Loucy (cell line): Measurements from ENCODE around the gene NREP.

Experiments used
- H2AFZ ChIP-seq: fragments of 200-600 bp; sonication (generic); 2 replicates; pipeline ENCODE4 v1.6.0; 2016; ENCODE audit warnings: antibody characterized with exemption, mild to moderate bottlenecking, low read length, moderate library complexity
- H3F3A ChIP-seq: fragments of 200-600 bp; 2 replicates; pipeline ENCODE4 v1.6.0; 2016; ENCODE audit warnings: antibody characterized with exemption, low read depth, mild to moderate bottlenecking
- H3K27me3 ChIP-seq: fragments of 200-600 bp; sonication (generic); 2 replicates; pipeline ENCODE4 v1.6.1; 2014; ENCODE audit warnings: low read length, mild to moderate bottlenecking; ENCODE audit not compliant: insufficient read depth, poor library complexity, severe bottlenecking
- H3K36me3 ChIP-seq: fragments of 200-600 bp; sonication (generic); 2 replicates; pipeline ENCODE4 v1.6.1; 2016; ENCODE audit warnings: low read length; ENCODE audit not compliant: insufficient read depth
- H3K4me1 ChIP-seq: fragments of 200-600 bp; sonication (generic); 2 replicates; pipeline ENCODE4 v1.5.1; 2014; ENCODE audit warnings: low read length, mild to moderate bottlenecking; ENCODE audit not compliant: insufficient read depth, poor library complexity, severe bottlenecking
- H3K4me2 ChIP-seq: fragments of 200-600 bp; sonication (generic); 2 replicates; pipeline ENCODE4 v1.6.0; 2014; ENCODE audit warnings: antibody characterized with exemption, low read length, low read depth, mild to moderate bottlenecking; ENCODE audit not compliant: poor library complexity, severe bottlenecking
- H3K4me3 ChIP-seq: fragments of 200-600 bp; sonication (generic); 2 replicates; pipeline ENCODE4 v1.5.1; 2014; ENCODE audit warnings: low read length, mild to moderate bottlenecking, mixed read lengths; ENCODE audit not compliant: poor library complexity, severe bottlenecking
- H3K79me2 ChIP-seq: fragments of 200-600 bp; sonication (generic); 2 replicates; pipeline ENCODE4 v1.6.1; 2014; ENCODE audit warnings: low read length; ENCODE audit not compliant: insufficient read depth
- H3K9ac ChIP-seq: fragments of 200-600 bp; sonication (generic); 2 replicates; pipeline ENCODE4 v1.6.0; 2014; ENCODE audit warnings: mild to moderate bottlenecking, low read depth, low read length, moderate library complexity; ENCODE audit not compliant: poor library complexity, severe bottlenecking
- H3K9me2 ChIP-seq: fragments of 200-600 bp; sonication (generic); replicated peaks from 2 replicates; pipeline ENCODE4 v1.6.1; 2016; ENCODE audit warnings: low read depth, low read length, mixed read lengths
- H3K9me3 ChIP-seq: fragments of 200-600 bp; sonication (generic); 2 replicates; pipeline ENCODE4 v1.6.1; 2014; ENCODE audit warnings: mild to moderate bottlenecking, antibody characterized with exemption, low read length, low read depth; ENCODE audit not compliant: insufficient read depth
- H4K20me1 ChIP-seq: fragments of 200-600 bp; sonication (generic); 2 replicates; pipeline ENCODE4 v1.6.0; 2014; ENCODE audit warnings: antibody characterized with exemption, low read length, mild to moderate bottlenecking; ENCODE audit not compliant: insufficient read depth, poor library complexity, severe bottlenecking
- EZH2phosphoT487 ChIP-seq: fragments of 200-600 bp; IDR thresholded peaks from 2 replicates; pipeline ENCODE4 v1.6.1; 2018; ENCODE audit warnings: antibody characterized with exemption, mild to moderate bottlenecking, moderate library complexity, borderline replicate concordance
- TF ChIP-seq, protein P1 (sequence below): fragments of 200-600 bp; sonication (generic); conservative IDR thresholded peaks from 2 replicates; pipeline ENCODE4 v1.5.1; 2014; ENCODE audit warnings: mild to moderate bottlenecking, antibody characterized with exemption, low read length

Gene NREP

DNA sequence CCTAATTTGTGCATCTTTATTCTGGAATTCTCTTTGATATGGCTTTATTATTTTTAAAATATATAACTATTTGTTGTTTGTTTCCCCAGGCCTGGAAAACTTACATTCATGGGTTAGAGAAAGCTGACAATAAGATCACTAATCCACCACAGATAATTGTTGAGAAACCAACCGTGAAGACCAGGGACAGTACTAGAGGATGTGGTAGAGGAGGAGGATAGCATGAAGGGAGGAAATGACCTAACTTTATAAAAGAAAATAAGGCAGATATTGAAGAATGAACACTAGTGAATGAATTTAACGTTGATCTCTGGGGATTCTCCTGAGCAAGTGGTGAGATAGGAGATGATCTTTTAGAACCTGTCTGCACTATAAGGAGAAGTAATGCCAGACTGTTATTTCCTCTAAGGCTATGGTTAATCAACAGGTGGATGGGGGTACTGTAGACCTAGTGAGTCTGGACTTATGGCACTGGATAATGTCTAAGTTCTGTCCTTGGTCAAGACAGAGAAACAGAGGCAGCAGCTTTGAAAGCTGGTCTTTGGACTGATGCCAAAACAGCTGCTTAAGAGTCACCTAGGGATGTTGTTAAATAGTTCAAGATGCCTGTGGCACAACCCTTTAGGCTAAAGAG lies 52.4 kb downstream of the NREP start:
- H3K9ac ChIP-seq: peak overlapping the region; percentile 48
- no peaks in the 10 kb centered on the region for H3F3A ChIP-seq
- no peaks in the 10 kb centered on the region for H3K9me2 ChIP-seq
- H3K4me1 ChIP-seq: peaks cover 22% of the 10 kb centered on the region
- H2AFZ ChIP-seq: no peak overlapping the region
- peak overlapping the region; percentile 57 for H3K4me3 ChIP-seq
- H3K79me2 ChIP-seq: no peaks in the 10 kb centered on the region
- no peaks in the 10 kb centered on the region for H4K20me1 ChIP-seq
- TF ChIP-seq EZH2phosphoT487: no peak
- TF ChIP-seq, protein P1, sequence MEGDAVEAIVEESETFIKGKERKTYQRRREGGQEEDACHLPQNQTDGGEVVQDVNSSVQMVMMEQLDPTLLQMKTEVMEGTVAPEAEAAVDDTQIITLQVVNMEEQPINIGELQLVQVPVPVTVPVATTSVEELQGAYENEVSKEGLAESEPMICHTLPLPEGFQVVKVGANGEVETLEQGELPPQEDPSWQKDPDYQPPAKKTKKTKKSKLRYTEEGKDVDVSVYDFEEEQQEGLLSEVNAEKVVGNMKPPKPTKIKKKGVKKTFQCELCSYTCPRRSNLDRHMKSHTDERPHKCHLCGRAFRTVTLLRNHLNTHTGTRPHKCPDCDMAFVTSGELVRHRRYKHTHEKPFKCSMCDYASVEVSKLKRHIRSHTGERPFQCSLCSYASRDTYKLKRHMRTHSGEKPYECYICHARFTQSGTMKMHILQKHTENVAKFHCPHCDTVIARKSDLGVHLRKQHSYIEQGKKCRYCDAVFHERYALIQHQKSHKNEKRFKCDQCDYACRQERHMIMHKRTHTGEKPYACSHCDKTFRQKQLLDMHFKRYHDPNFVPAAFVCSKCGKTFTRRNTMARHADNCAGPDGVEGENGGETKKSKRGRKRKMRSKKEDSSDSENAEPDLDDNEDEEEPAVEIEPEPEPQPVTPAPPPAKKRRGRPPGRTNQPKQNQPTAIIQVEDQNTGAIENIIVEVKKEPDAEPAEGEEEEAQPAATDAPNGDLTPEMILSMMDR: no peak
- peak overlapping the region; percentile 75 for H3K4me2 ChIP-seq
- H3K36me3 ChIP-seq: no peaks in the 10 kb centered on the region
- no peaks in the 10 kb centered on the region for H3K9me3 ChIP-seq
- H3K27me3 ChIP-seq: no peaks in the 10 kb centered on the region

DNA sequence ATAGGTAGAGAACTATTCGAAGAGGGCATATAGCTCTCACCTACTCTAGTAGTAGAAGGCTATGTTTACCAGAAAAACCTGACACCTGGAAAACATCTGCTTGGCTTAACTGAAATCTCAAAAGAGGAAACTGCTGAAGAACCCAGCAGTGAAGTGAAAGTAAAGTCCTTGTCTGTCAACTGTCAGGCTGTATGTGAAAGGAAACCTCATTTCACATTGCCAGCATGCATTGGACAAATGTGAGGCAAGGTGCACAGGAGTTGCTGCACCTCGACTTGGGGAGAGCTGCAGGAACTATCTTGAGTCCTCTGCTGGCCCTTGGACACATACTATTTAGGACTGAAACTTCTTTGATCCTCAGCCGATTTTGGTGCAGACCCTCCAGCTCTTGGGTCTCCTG lies 53.3 kb downstream of the NREP start:
- H3K36me3 ChIP-seq: no peaks in the 10 kb centered on the region
- H3K4me1 ChIP-seq: peaks cover 22% of the 10 kb centered on the region
- H2AFZ ChIP-seq: peak overlapping the region; percentile 15; the same call in 1 of the 2 replicates
- no peak for TF ChIP-seq EZH2phosphoT487
- TF ChIP-seq, protein P1: no peak
- peak overlapping the region; percentile 57 for H3K4me3 ChIP-seq
- H4K20me1 ChIP-seq: no peaks in the 10 kb centered on the region
- H3K9me2 ChIP-seq: no peaks in the 10 kb centered on the region
- no peaks in the 10 kb centered on the region for H3F3A ChIP-seq
- H3K27me3 ChIP-seq: no peaks in the 10 kb centered on the region
- H3K9me3 ChIP-seq: no peaks in the 10 kb centered on the region
- no peaks in the 10 kb centered on the region for H3K79me2 ChIP-seq
- H3K9ac ChIP-seq: peak overlapping the region; percentile 48
- H3K4me2 ChIP-seq: peak overlapping the region; percentile 75

DNA sequence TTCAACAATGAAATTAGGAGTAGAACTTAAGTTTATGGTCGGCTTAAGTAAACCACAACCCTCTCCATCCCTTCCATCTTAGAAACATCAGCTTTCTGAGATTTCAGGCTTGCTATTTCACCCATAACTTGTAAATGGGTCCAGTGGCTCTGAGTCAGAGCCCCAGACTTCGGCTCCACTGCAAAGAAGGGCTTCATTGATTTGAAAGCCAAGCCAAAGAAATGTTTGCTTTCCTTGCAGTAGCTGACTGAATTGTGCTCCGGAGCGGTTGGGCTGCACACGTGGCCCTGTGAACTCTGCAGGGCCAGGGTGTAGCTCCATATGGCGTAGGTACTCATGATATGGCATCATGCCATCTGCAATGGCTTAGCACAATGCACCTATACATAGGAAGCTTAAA lies 57.0 kb downstream of the NREP start:
- H3K9ac ChIP-seq: no peak overlapping the region
- no peaks in the 10 kb centered on the region for H3K9me3 ChIP-seq
- TF ChIP-seq EZH2phosphoT487: no peak
- TF ChIP-seq, protein P1: no peak
- H2AFZ ChIP-seq: no peak overlapping the region
- H3F3A ChIP-seq: no peaks in the 10 kb centered on the region
- H3K9me2 ChIP-seq: no peaks in the 10 kb centered on the region
- no peaks in the 10 kb centered on the region for H4K20me1 ChIP-seq
- H3K79me2 ChIP-seq: no peaks in the 10 kb centered on the region
- H3K27me3 ChIP-seq: no peaks in the 10 kb centered on the region
- peaks cover 25% of the 10 kb centered on the region for H3K4me1 ChIP-seq
- H3K4me2 ChIP-seq: no peak overlapping the region
- no peaks in the 10 kb centered on the region for H3K36me3 ChIP-seq
- H3K4me3 ChIP-seq: no peak overlapping the region
